ENCODE data around the gene SNX4. TPM values are rescaled to one million over a fixed set of nuclear protein-coding genes. Genes with fewer than 3 reads are reported as not detected.

The SNX4 gene
- total RNA-seq, 1 donor from 2014 or later, result 34.3 TPM

- no peak for DNase-seq (ENCODE audit: low read depth in 2 of 2)
Observed at GRCh38 chr3:125403789-125404188, 116.2 kb downstream of the SNX4 start.

GRCh38 chr3:125402639-125403038 is 117.4 kb downstream of the SNX4 start:
- no peak for DNase-seq (ENCODE audit: low read depth in 2 of 2)

- no peak for DNase-seq (ENCODE audit: low read depth in 2 of 2)
Observed at GRCh38 chr3:125401402-125401801, 118.6 kb downstream of the SNX4 start.

- DNase-seq (ENCODE audit: low read depth in 2 of 2), result no peak
Observed at GRCh38 chr3:125398952-125399351, 121.0 kb downstream of the SNX4 start.

Other genes starting within 250 kb of the SNX4 start
- 17.6 and 22.1 TPM in 2 replicates for gene ZNF148, start 144.9 kb downstream of the SNX4 start, total RNA-seq
- 7.2 and 7.3 TPM in 2 replicates for gene OSBPL11, start 75.3 kb upstream of the SNX4 start, total RNA-seq